Measurements from ENCODE around the gene TRPM3.

GRCh38 chr9:70829591-70830265 is 291.7 kb downstream of the TRPM3 start:
- TF ChIP-seq CTCF (IDR thresholded peaks at IDR 0.05 in 4 of 5, conservative IDR thresholded peaks at IDR 0.05 in 1 of 5) (no peak), POLR2A (IDR thresholded peaks at IDR 0.05) (no peak)

Data from gastrocnemius medialis (tissue), 4 donors.